HEK293T (cell line): ENCODE measurements around the gene BRD4.

Experiments used
- CTCF ChIA-PET: fragments of 350-600 bp; formaldehyde crosslinking; extraction: SDS; loops from one replicate; lab custom pipeline; 2021; ENCODE audit warnings: antibody characterized with exemption, inconsistent platforms; lab: Yijun Ruan, JAX
- POLR2A ChIA-PET: fragments of 350-600 bp; formaldehyde crosslinking; extraction: SDS; loops from one replicate; lab custom pipeline; 2020; ENCODE audit warnings: antibody characterized with exemption, inconsistent platforms; lab: Yijun Ruan, JAX
- DNase-seq: peaks from one replicate; pipeline ENCODE4 v3.0.0; 2012; ENCODE audit warnings: mixed read lengths; ENCODE audit errors: extremely low spot score
- ARNT ChIP-seq: fragments of 450-650 bp; IDR thresholded peaks from 2 replicates; pipeline ENCODE4 v1.6.1; 2017; ENCODE audit warnings: mild to moderate bottlenecking
- BHLHE40 ChIP-seq: fragments of 450-650 bp; IDR thresholded peaks from 2 replicates; pipeline ENCODE4 v1.6.1; 2016; ENCODE audit warnings: mild to moderate bottlenecking, moderate library complexity, borderline replicate concordance
- CTBP1 ChIP-seq: fragments of 450-650 bp; IDR thresholded peaks from 2 replicates; pipeline ENCODE4 v1.6.1; 2016; ENCODE audit warnings: borderline replicate concordance
- ELF4 ChIP-seq: fragments of 450-650 bp; IDR thresholded peaks from 2 replicates; pipeline ENCODE4 v1.6.1; 2017; ENCODE audit warnings: antibody characterized with exemption
- FOXA1 ChIP-seq: fragments of 450-650 bp; IDR thresholded peaks from 2 replicates; pipeline ENCODE4 v1.6.1; 2016; ENCODE audit warnings: mild to moderate bottlenecking
- FOXK2 ChIP-seq: fragments of 450-650 bp; IDR thresholded peaks from 2 replicates; pipeline ENCODE4 v1.6.1; 2016; ENCODE audit warnings: mild to moderate bottlenecking
- FOXM1 ChIP-seq: fragments of 450-650 bp; IDR thresholded peaks from 2 replicates; pipeline ENCODE4 v1.6.1; 2017; ENCODE audit warnings: mild to moderate bottlenecking, borderline replicate concordance
- HDGF ChIP-seq: fragments of 450-650 bp; IDR thresholded peaks from 2 replicates; pipeline ENCODE4 v1.6.1; 2017; ENCODE audit warnings: antibody characterized with exemption, borderline replicate concordance
- L3MBTL2 ChIP-seq: fragments of 450-650 bp; conservative IDR thresholded peaks from 2 replicates; pipeline ENCODE4 v1.6.1; 2016; ENCODE audit warnings: mild to moderate bottlenecking
- LEF1 ChIP-seq: fragments of 450-650 bp; IDR thresholded peaks from 2 replicates; pipeline ENCODE4 v1.6.1; 2017; ENCODE audit warnings: mild to moderate bottlenecking, borderline replicate concordance
- NFRKB ChIP-seq: fragments of 450-650 bp; IDR thresholded peaks from 2 replicates; pipeline ENCODE4 v1.6.1; 2016; ENCODE audit warnings: mild to moderate bottlenecking, moderate library complexity
- SP1 ChIP-seq: fragments of 450-650 bp; IDR thresholded peaks from 2 replicates; pipeline ENCODE4 v1.6.1; 2017
- SUZ12 ChIP-seq: fragments of 450-650 bp; IDR thresholded peaks from 2 replicates; pipeline ENCODE4 v1.6.1; 2016; ENCODE audit warnings: mild to moderate bottlenecking
- TARDBP ChIP-seq: fragments of 450-650 bp; IDR thresholded peaks from 2 replicates; pipeline ENCODE4 v1.6.1; 2016
- ZNF384 ChIP-seq: fragments of 450-650 bp; IDR thresholded peaks from 2 replicates; pipeline ENCODE4 v1.6.1; 2016
- TF ChIP-seq, protein P1 (sequence below): fragments of 450-650 bp; IDR thresholded peaks from 2 replicates; pipeline ENCODE4 v1.6.1; 2016

The BRD4 gene

DNA sequence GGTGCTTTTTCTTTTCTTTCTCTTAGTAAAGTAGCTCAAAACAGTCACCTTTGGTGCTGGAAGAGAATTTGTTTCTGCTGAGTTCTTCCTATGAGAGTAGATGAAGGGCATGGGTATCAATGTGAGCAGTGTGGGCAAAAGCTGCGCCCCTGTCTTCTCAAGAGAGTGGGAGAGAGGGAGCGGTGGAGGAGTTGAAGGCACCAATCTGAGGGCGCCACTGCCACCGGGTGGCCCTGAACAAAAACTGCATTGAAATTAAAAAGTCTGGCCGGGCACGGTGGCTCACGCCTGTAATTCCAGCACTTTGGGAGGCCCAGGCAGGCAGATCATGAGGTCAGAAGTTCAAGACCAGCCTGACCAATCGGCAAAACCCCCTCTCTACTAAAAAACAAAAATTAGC is 71.4 kb downstream of the BRD4 start:
- TF ChIP-seq HDGF (no peak), SUZ12 (no peak), FOXM1 (no peak), LEF1 (no peak), FOXK2 (no peak), SP1 (no peak), ELF4 (no peak), ZNF384 (no peak), L3MBTL2 (no peak), TARDBP (no peak), BHLHE40 (no peak)
- TF ChIP-seq, protein P1, sequence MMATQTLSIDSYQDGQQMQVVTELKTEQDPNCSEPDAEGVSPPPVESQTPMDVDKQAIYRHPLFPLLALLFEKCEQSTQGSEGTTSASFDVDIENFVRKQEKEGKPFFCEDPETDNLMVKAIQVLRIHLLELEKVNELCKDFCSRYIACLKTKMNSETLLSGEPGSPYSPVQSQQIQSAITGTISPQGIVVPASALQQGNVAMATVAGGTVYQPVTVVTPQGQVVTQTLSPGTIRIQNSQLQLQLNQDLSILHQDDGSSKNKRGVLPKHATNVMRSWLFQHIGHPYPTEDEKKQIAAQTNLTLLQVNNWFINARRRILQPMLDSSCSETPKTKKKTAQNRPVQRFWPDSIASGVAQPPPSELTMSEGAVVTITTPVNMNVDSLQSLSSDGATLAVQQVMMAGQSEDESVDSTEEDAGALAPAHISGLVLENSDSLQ: no peak
- POLR2A ChIA-PET: no interaction called here
- DNase-seq: no peak
- CTCF ChIA-PET: interaction anchor here (0.6 to 1.2 kb wide), 2 partner anchors 58 to 295 kb away, joined by 3 read pairs; no protein-coding TSS in a partner anchor

DNA sequence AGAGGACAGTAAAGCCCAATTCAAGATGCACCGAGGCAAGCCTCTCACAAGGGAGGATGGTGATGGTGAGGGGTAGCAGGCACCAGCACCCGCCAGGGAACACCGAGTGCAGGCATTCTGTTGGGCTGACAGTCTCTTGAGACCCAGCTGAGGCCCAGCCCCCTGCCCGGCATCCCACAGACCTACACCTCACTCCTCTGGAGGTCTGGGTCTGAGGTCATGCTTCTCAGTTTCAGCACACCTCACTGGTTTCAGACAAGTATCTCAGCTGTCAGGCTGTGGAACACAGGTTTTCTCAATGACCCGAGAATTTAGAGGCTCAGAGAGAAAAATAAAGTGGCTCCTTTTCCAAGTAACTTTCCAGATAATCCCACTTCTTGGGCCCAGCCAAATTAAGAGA is 72.4 kb downstream of the BRD4 start:
- POLR2A ChIA-PET: no interaction called here
- CTCF ChIA-PET: interaction anchor here (1.2 to 1.4 kb wide), 2 partner anchors 99 to 296 kb away, joined by 3 read pairs; no protein-coding TSS in a partner anchor
- DNase-seq: no peak
- TF ChIP-seq ELF4 (no peak), FOXA1 (no peak), HDGF (no peak)

DNA sequence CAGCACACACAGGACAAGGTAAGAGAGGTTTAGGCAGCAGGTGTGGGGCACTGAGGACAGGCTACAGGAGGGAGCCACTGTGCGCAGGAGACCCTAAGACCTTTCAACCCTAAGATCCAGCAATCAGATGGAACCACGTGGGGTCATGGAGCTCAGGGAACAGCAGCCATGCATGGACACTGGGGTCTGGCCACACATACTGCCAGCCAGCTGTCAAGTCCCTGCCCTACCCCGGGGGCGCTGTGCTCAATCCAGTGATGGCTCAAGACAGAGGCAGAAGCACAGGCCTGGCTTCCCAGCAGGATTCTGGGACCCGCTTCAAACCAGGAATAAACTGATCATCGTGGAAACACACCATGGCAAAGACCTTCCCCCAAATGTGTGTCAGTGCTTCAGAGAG is 74.6 kb downstream of the BRD4 start:
- ChIA-PET POLR2A (no interaction called here), CTCF (no interaction called here)
- TF ChIP-seq, protein P1: no peak
- TF ChIP-seq ZNF384: no peak
- no peak for TF ChIP-seq CTBP1
- TF ChIP-seq ELF4: no peak
- no peak for TF ChIP-seq L3MBTL2
- TF ChIP-seq ARNT: no peak
- TF ChIP-seq BHLHE40: no peak
- TF ChIP-seq SUZ12: no peak
- no peak for TF ChIP-seq FOXK2
- no peak for TF ChIP-seq TARDBP
- TF ChIP-seq FOXA1: no peak
- no peak for TF ChIP-seq NFRKB
- TF ChIP-seq FOXM1: no peak
- TF ChIP-seq SP1: no peak
- no peak for TF ChIP-seq HDGF
- no peak for DNase-seq

DNA sequence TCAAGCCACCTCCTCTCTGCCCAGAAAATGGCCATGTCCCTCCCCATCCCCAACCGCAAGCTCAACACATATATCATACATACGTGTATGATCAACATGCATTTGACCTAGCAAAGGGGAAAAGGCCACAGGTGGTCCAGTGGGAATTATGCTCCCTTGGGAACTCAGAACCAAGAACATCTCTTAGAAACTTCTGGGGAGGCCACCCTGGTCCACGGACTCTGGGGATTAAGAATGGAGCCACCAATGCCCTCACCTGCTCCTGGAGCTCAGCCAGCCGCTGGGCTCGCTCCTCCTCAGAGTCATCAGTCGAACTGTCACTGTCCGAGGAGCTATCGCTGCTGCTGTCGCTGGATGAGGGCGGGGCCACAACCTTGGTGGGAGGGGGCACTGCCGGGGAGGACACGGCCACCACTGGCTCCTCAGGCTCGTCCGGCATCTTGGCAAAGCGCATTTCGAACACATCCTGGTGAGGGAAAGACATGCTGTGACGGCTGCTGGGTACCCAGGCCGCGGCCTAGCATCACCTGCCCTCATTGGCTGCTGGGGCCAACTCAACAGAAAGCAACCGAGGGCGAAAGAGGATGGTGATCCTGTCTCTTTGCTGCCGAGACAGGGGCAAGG is 75.5 kb downstream of the BRD4 start:
- POLR2A ChIA-PET: no interaction called here
- TF ChIP-seq FOXM1: no peak
- no peak for TF ChIP-seq SUZ12
- no peak for TF ChIP-seq L3MBTL2
- TF ChIP-seq, protein P1: no peak
- TF ChIP-seq ZNF384: no peak
- TF ChIP-seq ARNT: no peak
- TF ChIP-seq ELF4: no peak
- no peak for TF ChIP-seq HDGF
- TF ChIP-seq FOXK2: no peak
- no peak for TF ChIP-seq LEF1
- TF ChIP-seq SP1: no peak
- TF ChIP-seq CTBP1: no peak
- TF ChIP-seq BHLHE40: no peak
- no peak for TF ChIP-seq TARDBP
- no peak for TF ChIP-seq NFRKB
- CTCF ChIA-PET: interaction anchor here (0.6 kb wide), 1 partner anchor 77 kb away, joined by 7 read pairs; no protein-coding TSS in a partner anchor
- no peak for DNase-seq

DNA sequence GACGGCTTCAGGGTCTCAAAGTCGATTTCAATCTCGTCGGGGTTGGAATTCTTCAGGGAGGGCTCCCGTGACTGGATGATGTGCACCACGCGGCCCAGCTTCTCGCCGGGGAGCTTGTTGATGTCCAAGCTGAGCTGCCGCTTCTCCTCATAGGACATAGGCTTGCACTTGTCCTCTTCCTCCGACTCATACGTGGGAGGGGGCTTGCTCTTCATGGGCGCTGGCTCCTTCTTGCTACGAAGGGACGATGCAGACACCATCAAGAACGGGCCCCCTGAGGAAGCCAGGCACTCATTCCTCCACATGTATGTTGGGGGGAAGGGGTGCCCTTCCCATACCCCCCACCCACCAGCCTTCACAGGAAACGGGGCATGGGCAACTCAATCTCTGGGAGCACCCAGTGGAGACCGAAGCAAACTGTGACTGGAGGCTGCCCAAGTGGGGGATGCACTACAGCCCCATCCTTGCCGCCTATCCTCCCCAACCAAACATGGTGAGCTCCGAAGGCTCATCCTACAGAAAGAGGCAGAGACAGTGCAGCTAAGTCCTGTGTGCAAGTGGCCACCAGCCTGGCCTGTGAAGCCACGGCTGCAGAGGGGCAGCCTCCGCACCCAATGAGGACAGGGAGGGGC is 76.9 kb downstream of the BRD4 start:
- POLR2A ChIA-PET: no interaction called here
- no peak for TF ChIP-seq CTBP1
- TF ChIP-seq SUZ12: no peak
- no peak for TF ChIP-seq ELF4
- TF ChIP-seq BHLHE40: no peak
- no peak for TF ChIP-seq ARNT
- no peak for TF ChIP-seq LEF1
- TF ChIP-seq FOXM1: no peak
- TF ChIP-seq, protein P1: no peak
- no peak for TF ChIP-seq TARDBP
- no peak for TF ChIP-seq FOXA1
- TF ChIP-seq HDGF: no peak
- TF ChIP-seq NFRKB: no peak
- no peak for TF ChIP-seq SP1
- no peak for TF ChIP-seq ZNF384
- TF ChIP-seq L3MBTL2: no peak
- TF ChIP-seq FOXK2: no peak
- CTCF ChIA-PET: no interaction called here
- no peak for DNase-seq
